GM12865 (cell line): ENCODE data around the gene KLHDC10.
"Not testable (repeated sequence)": the region's sequence is repeated elsewhere in the genome, so short reads cannot be mapped to it uniquely, and the experiment has no call there.

Experiments
- DNase-seq: peaks from one replicate; pipeline ENCODE4 v3.0.0; 2010; ENCODE audit warnings: low read depth
- H3K4me3 ChIP-seq: 2 replicates; pipeline ENCODE4 v1.5.1; 2011; ENCODE audit warnings: mild to moderate bottlenecking, low read depth, low read length, control low read depth
- TF ChIP-seq, protein P1 (sequence below): IDR thresholded peaks from 2 replicates; pipeline ENCODE4 v1.5.1; 2011; ENCODE audit warnings: low read length, control low read depth, low read depth, inconsistent platforms; ENCODE audit not compliant: insufficient read depth; ENCODE audit errors: missing control alignments

KLHDC10 gene

DNA sequence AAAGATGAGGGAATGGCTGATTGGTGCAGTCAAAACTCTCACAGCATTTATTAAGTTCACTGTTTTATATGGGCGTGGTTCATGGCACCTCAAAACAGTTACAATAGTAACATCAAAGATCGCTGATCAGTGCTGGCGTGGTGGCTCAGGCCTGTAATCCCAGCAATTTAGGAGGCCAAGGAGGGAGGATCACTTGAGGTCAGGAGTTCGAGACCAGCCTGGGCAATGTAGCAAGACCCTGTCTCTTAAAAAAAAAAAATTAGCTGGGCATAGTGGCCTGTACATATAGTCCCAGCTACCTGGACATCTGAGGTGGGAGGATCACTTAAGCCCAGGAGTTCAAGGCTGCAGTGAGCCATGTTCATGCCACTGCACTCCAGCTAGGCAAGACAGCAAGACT is 48.5 kb downstream of the KLHDC10 start:
- TF ChIP-seq, protein P1, sequence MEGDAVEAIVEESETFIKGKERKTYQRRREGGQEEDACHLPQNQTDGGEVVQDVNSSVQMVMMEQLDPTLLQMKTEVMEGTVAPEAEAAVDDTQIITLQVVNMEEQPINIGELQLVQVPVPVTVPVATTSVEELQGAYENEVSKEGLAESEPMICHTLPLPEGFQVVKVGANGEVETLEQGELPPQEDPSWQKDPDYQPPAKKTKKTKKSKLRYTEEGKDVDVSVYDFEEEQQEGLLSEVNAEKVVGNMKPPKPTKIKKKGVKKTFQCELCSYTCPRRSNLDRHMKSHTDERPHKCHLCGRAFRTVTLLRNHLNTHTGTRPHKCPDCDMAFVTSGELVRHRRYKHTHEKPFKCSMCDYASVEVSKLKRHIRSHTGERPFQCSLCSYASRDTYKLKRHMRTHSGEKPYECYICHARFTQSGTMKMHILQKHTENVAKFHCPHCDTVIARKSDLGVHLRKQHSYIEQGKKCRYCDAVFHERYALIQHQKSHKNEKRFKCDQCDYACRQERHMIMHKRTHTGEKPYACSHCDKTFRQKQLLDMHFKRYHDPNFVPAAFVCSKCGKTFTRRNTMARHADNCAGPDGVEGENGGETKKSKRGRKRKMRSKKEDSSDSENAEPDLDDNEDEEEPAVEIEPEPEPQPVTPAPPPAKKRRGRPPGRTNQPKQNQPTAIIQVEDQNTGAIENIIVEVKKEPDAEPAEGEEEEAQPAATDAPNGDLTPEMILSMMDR: no peak
- no peak for DNase-seq
- no peak overlapping the region for H3K4me3 ChIP-seq

DNA sequence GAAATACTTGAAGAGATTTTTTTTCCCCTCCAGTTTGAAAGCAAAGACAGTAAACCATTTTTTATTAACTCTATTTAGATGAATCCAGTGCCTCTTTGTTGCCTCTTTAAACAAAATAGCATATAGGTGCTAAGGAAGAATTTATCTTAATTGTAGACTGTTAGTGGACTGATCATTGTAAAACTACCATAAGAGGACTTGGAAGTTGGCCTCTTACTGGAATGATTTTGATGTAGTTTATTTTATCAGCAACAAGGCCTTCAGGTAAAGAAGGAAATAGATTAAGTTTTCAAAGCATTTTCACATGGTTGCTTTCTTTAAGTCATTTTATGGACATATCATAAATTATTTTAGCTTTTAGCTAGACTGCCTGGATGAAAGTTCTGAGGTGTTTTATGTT is 53.2 kb downstream of the KLHDC10 start:
- H3K4me3 ChIP-seq: no peak overlapping the region
- TF ChIP-seq, protein P1: no peak
- DNase-seq: no peak

DNA sequence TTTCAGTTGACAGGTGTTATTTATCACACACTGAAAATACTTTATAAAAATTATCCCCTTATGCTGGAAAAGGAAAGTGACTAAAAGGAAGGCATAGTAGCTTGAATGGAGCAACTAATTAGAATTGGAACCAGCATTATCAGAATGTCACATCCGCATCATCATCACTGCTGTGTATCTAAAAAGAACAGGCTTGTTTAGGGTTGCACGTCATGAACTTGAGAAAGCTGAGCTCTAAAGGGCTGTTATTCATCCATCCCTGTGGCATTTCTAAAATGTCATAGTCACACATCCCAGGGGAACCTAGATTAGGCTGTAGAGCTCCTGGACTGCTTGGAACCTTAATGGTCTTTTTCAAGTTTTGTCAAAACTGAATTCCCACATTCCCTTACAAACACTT is 54.4 kb downstream of the KLHDC10 start:
- H3K4me3 ChIP-seq: no peak overlapping the region
- DNase-seq: no peak
- TF ChIP-seq, protein P1: no peak

DNA sequence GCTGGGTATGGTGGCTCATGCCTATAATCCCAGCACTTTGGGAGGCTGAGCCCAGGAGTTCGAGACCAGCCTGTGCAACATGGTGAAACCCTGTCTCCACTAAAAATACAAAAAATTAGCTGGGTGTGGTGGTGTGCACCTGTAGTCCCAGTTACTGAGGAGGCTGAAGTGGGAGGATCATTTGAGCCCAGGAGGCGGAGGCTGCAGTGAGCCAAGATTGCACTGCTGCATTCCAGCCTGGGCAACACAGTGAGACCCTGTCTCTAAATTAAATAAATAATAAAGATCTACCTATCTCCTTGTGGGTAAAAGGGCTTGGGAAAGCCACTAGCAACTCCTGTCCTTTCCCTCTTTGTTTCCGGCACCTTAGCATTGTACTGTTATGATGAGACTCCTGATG is 56.5 kb downstream of the KLHDC10 start:
- DNase-seq: not testable (repeated sequence)

DNA sequence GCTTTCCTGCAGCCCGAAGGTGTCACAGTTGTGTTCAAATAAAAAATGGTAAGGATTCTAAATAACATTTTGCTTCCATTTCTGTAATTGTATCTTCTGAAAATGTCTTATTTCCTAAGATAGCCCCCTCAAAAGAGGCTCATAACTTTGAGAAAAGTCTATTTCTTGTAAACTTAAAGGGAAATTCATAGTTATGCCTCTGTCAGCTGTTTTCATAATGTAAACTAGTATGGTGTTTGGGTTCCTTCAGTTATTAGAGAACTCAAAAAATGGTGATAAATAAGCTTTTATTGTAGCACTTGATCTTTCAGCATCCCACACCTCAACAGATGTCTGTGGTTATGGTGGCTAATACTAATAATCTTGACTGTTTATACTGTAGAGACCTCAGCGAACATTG is 57.1 kb downstream of the KLHDC10 start:
- TF ChIP-seq, protein P1: no peak
- no peak for DNase-seq
- no peak overlapping the region for H3K4me3 ChIP-seq

More for the DNA sequence above, 56.5 kb downstream of the KLHDC10 start:
- not testable (repeated sequence) for H3K4me3 ChIP-seq

DNA sequence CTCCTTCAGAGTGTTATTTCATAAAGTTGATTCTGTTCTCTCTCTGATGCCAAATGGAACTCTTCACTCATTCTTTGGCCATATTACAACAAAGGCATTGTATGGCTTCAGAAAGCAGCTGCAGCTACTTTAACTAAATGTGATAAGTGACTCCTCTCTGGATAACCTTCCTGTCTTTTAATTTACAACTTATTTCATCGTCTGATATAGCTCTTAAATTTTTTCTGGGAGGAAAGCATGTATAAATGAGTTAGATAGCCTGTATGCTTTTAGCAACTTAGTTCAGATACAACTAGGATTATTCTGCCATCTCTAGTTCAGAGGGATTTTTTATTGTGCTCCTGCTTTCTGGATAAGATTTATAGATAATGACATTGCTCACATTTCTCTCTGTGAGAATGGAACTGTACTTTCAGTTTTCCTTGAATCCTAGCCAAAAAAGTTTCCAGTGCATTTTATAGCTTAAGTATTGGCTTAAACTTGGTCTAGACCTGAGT is 57.5 kb downstream of the KLHDC10 start:
- DNase-seq: no peak
- no peak overlapping the region for H3K4me3 ChIP-seq
- TF ChIP-seq, protein P1: no peak

DNA sequence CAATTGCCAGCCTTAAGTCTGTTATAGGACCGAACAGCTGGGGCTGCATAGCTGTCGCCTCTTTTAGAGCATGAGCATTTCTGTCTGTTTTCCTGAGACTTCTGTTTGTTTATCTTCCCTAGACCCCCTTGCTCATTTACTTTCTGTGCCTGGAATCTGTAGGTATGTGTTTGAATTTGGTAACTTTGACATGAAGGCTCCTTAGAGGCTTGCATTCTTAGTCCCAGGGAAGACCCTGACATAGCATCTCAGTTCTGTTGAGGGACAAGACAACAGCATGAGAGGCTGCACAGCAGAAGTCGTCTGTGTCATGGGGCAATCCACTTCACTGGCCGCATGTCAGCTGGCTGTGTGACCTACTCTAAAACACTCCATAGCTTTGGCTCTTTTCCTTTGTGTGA is 58.7 kb downstream of the KLHDC10 start:
- no peak overlapping the region for H3K4me3 ChIP-seq
- TF ChIP-seq, protein P1: no peak
- no peak for DNase-seq
